CD4-positive, alpha-beta T cell treated with Interleukin-15 for 4 hours (primary cell): ENCODE data around the gene RAB27B.
"Not testable (repeated sequence)": the region's sequence is repeated elsewhere in the genome, so short reads cannot be mapped to it uniquely, and the experiment has no call there.

Experiments
- DNase-seq: peaks from one replicate; pipeline ENCODE4 v3.0.0-alpha.2; 2020; ENCODE audit warnings: low spot score

Gene RAB27B, protein sequence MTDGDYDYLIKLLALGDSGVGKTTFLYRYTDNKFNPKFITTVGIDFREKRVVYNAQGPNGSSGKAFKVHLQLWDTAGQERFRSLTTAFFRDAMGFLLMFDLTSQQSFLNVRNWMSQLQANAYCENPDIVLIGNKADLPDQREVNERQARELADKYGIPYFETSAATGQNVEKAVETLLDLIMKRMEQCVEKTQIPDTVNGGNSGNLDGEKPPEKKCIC

DNA sequence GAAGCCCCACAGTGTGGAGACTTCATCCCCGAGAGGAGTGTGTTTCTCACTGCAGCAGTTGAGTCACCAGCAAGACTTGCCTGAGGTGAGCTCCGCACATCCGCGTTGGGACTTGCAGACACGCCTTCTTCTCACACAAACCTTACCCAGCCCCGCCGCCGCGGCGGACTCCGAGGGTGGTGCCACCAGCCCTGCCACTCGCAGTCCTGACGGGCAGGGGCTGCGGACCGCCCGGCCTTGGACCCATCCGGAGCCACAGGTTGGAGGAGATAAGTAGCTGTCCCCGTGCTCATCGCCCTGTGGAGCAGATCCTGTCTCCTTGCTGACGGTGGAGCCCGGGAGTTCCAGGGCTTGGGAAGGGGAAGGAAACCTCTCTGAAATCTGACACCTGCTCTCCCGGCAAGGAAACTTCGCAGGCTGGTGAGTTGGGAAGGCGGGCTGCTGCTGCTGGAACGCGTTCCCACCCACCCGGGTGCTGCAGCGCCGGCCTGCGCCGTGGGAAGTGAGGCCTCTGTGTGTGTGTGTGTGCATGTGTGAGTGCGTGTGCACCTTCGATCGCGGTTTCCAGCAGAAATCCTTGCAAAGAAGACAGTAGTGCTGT, at the start of gene RAB27B:
TSS of gene RAB27B (plus strand) at position 197 of the 601 bp plus-strand sequence. CDS start 49,109 bp downstream, outside the sequence.
- DNase-seq, result peak; percentile 73

DNA sequence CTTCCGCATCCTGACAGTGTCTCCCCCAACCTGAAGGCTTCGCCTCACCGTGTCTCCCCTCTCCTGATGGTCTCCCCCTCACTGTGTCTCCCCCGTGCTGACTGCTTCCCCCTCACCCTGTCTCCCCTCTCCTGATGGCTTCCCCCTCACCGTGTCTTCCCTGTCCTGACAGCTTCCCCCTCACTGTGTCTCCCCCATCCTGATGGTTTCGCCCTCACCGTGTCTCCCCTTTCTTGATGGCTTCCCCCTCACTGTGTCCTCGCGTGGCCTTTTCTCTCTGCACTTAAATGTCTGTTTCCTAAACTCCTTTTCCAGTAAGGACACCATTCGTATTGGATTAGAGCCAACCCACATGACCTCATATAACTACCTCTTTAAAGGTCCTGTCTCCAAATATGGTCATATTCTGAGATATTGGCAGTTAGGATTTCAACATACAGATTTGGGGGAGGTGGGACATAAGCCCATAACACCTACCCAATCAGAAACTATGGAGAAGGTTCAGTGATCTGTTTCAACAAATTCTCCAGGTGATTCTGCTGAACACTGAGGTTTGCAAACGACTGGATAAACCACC, 47.9 kb upstream of the RAB27B start:
- no peak for DNase-seq

DNA sequence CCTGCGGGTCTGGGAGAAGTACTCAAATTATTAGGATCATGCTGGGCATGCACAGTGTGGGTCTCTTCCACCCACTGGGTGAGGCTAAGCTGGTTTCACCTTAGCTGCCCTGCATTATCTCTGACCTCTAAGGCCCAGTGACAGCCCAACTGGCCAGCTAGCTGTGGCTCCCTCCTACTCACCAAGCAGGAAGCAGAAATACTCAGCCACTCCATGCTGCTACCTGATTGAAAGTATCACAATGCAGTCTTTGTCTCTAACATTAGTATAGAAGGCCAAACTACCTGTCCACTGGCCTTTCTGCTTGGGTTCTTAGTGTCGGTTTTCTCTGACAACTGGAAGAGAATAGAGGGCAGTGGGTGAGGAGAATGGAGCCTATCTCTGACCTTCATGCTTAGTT, 47.3 kb upstream of the RAB27B start:
- DNase-seq, result no peak

DNA sequence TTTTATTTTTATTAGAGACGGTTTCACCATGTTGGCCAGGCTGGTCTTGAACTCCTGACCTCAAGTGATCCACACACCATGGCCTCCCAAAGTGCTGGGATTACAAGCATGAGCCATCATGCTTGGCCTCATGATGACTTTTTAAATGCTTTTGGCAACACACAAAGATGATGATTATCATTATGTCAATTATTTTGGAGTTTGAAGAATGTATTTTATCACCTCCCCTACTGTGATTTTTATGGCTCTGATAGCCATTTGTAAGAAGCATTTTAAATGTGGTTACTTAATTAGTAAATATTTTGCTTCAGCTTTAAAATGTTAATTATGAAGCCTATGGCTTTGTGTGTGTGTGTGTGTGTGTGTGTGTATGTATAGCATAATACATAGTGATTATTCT, 45.1 kb upstream of the RAB27B start:
- no peak for DNase-seq

GRCh38 chr18:54786206-54786605, 42.1 kb upstream of the RAB27B start:
- DNase-seq, result no peak

DNA sequence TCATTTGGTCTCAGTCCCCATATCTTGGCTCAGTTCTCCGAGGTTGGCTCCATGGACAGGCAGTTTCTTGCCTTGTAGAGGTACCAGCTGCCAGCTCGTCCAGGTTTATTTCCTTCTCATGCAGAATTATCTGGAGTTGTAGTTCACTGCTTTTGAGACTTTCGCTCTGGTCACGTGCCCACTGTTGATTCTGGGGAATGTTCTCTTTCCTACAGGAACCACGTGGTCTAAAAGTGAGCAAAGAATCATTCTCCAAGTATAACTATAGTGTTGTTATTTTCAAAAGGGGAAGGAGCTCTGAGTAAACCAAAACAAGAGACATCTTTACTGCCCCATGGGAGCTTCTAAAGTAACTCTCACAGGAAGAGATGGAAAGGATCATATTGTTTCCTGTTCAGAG, 41.2 kb upstream of the RAB27B start:
- no peak for DNase-seq

- DNase-seq, result no peak
These were observed 40.7 kb upstream of the RAB27B start for GRCh38 chr18:54787616-54788015.

- DNase-seq, result no peak
These were observed 38.2 kb upstream of the RAB27B start for GRCh38 chr18:54790109-54790508.

GRCh38 chr18:54791657-54792056, 36.6 kb upstream of the RAB27B start:
- DNase-seq, result no peak

DNA sequence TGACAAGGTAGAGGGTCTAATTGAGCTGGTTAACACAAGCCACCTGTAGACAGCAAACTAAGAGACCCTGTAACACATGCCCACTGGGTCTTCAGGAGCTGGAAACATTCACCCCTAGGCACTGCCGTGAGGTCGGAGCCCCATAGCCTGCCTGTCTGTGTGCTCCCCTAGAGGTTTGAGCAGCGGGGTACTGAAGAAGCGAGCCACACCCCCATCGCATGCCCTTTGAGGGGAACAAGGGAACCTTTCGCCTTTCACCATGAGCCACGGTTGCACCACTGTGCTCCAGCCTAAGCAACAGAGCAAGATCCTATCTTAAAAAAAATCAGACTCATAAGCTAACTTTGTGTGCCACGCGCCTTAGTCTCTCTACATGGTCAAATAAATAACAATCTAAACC, 36.2 kb upstream of the RAB27B start:
- DNase-seq, result no peak

GRCh38 chr18:54794823-54795222, 33.5 kb upstream of the RAB27B start:
- DNase-seq, result no peak

DNA sequence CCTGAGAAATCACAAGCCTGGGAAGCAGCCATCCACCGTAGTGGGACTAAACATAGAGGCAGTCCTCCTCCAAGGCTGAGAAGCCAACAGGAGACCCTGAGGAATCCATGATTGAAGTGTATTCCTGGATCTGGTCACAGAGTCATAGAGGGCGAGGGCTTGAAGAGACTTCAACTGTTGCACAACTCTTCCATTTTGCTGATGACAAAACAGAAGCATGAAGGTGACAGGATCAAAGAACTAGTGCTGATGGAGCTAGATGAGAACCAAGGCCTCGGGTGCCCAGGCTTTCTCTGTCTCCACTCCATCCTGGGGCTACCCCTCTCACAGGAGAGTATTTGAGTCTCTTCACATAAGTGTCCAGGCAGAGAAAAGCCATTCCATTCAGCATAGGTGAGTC, 30.1 kb upstream of the RAB27B start:
- no peak for DNase-seq

DNA sequence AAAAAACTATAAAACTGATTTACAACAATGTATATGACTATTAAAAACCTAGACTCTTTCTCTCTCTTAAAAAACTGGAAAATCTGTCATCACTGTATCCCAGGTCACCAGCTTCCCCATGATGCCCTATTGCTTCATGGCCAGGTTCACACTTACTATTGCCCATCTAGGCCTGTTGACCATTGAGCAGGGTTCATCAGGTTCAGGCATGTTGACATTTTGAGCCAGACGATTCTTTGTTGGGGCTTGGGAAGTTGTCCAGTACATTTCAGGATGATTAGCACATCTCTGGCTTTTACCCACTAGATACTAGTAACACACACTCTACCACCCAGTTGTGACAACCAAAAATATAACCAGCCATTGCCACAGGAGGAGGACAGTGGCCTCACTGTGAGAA, 26.9 kb upstream of the RAB27B start:
- DNase-seq, result no peak

DNA sequence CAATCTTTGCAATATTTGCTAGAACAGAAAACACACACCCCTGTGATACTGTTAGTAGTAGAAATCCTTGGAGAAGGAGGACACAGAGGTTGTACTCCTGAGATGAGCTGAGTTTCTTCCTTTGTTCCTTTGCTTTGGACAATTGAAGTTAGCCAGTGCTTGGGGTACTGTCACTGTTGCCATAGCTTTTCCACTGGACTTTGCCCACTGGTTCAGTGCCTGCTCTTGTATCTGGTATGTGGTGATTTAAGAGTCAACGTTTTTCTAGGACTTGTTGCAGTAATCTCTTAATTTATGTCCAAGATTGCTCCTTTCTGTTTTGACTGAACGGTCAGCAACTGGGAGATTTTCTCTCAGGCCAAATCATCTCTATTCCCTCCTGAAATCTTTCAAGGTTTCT, 26.1 kb upstream of the RAB27B start:
- no peak for DNase-seq

DNA sequence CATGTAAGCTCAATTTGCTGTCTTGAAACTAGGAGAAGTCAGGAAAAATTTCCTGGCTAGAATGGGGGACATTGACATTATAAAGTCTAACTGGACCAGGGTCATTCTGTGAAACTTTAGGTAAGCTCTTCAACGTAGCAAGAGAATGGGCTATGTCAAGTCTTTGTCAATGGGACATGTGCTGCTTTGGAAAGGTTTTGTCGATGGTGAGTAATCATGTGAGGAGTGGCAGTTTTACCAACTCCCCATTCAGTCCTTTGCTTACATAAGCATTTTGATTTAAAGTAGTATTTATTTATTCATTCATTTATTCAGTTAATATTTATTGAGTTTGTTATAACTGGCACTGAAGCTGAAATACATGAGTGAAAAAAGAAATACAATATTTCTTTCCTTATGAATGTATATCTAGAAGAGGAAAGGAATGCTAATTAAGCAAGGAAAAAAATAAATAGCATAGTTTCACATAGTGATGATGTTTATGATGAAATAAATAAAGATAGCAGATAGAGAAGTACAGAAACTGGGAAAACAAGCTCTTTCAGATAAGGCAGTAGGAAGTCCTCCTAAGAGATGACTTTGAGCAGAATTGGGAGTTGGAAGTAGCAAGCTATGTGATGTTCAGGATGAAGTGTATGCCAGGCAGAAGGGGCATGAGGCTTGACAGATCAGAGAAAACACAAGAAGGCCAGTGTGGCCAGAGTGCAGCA, 25.4 kb upstream of the RAB27B start:
- no peak for DNase-seq

DNA sequence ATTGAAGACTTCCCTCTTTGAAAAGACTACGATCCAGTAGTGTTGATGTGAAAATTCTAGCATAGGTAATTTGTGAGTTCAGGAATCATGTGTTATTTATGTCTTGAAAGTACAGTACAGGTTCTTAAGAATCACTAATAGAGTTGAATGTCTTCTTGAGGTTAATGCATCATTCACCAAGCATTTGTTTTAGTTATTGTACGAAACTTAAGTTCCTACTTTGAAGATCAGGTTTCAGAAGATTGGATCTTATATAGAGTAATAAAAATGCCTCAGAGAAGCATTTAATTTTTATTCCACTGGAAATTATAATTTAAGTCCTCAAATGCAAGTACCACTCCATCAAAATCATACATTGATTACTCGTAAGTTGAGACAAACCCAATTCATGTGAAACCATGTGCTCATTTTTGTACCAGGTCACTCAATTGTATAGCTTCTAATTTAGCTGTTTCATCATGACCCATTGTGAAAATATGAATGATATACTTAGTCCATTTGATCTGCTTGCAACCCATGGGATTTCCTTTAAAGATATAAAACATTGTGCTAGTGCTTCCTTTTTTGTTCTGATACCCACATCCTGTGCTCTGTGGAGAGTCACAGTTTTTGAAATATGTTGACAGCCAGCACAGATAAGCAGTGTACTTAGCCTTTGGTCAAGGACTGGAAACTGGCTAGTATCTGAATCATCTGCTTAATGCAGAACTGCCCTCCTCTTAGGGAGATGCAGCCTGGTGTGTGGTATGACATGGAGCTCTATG, 22.5 kb upstream of the RAB27B start:
- DNase-seq, result peak; percentile 14

DNA sequence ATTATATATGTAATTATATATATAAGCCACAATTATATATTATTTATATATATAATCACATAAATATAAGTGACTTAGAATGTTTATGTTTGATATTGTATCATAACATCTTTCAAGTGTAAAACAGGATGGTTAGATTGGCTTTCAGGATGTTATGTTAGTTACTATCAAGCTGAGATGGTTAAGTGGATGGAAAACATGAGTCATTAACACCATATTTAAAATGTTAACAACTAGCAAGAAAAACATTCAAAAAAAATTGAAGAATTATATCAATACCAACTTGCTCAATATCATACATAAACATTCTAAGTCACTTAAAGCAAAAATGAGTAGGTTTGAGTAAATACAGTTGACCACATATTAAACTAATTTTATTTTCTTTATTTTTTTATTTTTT, 21.8 kb upstream of the RAB27B start:
- no peak for DNase-seq

DNA sequence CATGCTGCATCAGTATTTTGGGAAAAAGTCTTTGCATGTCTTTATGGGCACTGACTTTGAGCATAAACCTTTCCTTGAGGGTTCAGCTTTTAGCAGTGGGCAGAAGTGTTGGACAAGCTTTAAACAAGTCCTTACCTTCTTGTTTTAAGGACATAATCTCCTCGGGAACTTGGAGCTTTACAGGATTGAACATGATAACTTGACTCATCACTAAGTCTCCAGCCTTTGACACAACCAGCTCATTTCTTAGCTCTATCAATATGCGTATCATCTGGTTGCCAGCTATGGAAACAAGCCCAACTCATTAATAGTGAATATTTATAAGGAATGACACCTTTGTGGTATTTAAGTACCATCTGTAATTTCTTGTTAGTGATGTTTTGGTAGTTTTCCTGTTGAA, 21.0 kb upstream of the RAB27B start:
- no peak for DNase-seq

DNA sequence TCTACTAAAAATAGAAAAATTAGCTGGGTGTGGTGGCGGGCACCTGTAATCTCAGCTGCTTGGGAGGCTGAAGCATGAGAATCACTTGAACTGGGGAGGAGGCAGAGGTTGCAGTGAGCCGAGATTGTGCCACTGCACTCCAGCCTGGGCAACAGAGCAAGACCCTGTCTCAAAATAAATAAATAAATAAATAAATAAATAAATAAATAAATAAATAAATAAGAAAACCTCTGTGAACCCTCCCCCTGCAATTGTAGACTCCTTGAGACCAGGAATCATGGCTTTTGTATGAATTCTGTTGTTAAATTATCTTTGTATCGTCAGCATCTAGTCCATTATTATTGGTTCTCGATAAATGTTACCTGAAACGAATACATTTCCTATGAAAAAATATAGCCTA, 17.6 kb upstream of the RAB27B start:
- DNase-seq, result not testable (repeated sequence)

- DNase-seq, result peak; percentile 10
These were observed 15.4 kb upstream of the RAB27B start for GRCh38 chr18:54812885-54813284.

DNA sequence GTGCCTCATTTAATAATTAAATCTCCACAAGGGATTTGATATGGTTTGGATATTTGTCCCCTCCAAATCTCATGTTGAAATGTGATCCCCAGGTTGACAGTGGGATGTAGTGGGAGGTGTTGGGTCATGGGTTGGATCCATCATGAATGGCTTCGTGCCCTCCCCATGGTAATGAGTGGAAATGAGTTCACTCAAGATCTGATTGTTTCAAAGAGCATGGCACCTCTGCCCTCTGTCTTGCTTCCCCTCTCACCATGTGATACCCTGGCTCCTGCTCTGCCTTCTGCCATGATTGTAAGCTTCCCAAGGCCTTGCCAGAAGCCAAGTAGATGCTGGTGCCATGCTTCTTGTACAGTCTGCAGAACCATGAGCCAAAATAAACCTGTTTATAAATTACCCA, 15.0 kb upstream of the RAB27B start:
- no peak for DNase-seq

- DNase-seq, result no peak
These were observed 14.2 kb upstream of the RAB27B start for GRCh38 chr18:54813977-54814565.
